Glomerular visceral epithelial cell (primary cell): ENCODE data around the gene NSMF.

Source experiments
- DNase-seq: peaks from one replicate; pipeline ENCODE4 v3.0.0-alpha.2; 2016; ENCODE audit errors: extremely low spot score

The NSMF gene

DNA sequence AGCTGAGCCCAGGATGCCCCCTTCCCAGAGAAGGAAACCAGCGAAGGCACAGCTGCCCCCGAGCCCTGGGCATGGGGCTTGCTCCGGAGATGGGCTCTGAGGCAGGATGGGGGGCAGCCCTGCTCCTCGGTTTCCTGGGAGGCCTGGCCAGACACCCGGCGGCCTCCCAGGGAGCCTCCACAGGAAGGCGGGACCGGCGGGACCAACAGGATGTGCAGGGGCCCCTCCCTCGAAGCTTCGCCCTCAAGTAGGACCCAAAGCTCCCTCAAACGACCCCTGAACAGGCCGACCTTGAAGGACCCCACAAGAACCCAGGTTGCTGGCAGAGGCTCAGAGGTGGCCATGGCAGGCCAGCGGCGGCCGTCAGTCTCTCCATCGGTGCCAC lies 47.9 kb downstream of the NSMF start:
- DNase-seq: peak; percentile 77

DNA sequence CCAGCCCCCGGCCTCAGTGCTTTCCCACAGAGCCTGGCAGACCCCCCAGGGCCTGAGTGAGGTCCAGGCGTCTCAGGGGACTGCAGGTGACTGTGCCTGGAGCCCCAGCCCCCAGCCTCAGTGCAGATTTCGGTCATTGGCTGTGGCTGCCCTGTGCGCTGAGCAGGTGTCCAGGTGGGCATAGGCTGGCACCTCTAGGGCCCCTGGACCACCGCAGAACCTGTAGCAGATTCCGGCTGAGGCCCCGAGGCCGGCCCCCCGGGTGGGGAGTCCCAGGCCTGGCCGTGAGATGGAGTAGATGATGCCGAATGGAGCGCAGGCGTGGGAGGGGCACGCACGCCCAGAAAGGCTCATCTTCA lies 48.3 kb downstream of the NSMF start:
- no peak for DNase-seq

DNA sequence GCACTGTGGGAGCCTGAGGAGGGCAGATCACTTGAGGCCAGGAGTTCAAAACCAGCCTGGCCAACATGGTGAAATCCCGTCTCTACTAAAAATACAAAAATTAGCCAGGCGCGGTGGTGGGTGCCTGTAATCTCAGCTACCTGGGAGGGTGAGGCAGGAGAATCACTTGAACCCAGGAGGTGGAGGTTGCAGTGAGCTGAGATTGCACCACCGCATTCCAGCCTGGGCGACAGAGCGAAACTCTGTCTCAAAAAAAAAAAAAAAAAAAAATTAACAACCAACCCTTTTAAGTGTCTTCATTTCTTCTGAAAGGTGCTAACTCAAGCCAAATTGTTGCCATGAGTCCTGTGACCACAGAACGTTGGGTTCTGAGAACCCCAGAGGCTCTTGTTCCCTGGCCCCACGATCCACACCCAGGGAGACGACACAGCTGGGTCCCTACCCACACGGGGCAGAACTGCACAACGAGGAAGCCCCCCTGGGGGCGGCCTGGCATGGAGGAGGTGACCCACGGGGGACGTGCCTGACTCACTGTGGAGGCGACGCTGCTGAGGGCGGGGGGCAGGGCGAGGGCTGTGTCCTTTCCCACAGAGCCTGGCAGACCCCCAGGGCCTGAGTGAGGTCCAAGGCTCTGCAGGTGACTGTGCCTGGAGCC lies 48.8 kb downstream of the NSMF start:
- peak; percentile 78 for DNase-seq

DNA sequence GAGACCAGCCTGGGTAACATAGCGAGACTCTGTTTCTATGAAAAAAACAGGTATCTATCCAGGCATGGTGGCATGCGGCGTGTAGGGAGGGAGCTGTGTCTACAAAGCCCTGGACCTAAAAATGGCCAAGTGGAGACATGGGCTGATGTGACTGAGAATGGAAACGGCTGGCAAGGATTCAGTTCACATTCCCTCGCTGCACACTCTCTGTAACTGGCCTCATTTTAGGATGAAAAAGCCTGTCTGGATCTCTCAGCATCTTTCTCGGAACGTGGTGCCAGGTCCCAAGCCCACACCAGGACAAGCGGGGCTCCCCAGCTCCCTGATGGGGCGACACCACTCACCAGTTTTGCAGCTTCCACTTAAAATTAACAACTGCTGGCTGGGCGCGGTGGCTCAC lies 49.6 kb downstream of the NSMF start:
- no peak for DNase-seq

DNA sequence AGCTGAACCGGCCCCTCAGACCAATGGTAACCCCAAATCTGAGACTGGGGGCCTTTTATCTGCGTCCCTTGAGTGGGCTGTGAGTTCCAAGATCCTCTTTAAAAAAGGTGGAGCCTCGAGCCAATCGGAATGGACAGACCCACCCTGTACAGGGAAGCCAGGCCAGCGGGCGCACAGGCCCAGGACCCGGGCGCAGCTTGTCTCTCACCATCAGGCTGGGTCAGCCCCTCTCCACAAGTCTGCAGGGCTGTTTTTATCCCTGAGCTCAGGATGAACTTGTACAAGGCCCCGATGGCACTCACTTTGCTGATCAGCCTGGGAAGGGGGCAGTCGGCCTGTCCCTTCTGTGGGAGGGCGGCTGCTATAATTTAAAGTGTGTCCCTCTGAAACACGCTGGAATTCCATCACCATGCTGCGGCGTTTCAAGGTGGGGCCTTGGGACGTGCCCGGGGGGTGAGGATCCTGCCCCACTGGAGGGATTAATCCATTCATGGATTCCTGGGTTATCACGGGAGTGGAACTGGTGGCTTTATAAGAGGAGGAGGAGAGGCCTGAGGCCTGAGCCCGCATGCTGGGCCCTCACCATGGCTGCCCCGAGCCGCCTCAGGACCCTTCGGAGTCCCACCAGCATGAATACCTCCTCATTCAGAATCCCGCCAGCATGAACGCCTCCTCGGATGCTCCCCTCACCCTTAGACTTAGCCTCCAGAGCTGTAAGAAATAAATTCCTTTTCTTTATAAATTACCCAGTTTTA lies 50.3 kb downstream of the NSMF start:
- DNase-seq: no peak

DNA sequence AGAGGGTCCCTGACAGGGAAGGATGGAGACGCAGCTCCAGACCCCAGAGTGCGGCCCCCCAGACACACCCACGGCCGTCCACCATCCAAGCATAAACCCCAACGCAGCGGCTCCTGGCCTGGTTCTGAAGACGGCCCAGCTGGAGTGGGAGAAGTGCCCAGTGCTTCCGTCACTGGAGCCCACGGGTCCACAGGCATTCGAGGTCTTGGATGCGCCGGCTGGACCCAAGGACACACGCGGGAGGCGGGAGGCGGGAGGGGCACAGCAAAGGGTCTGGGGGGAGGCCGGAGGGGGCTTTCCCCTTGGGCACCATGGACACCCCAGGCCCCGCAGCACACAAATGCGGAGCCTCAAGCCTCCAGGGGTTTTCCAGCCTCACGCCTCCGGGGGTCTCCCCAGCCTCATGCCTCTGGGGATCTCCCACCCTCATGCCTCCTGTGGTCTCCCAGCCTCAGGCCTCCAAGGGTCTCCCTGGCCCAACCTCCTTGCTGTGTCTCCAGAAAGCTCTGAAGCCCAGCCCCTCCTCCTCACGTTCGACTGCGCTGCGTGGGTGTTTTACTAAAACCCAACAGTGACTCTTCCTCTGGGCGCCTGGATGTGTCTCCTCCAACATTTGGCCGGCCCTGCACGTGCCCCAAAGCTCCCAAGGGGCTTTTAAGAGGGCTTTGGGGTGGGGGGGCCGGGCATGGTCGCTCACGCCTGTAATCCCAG lies 51.4 kb downstream of the NSMF start:
- DNase-seq: no peak

DNA sequence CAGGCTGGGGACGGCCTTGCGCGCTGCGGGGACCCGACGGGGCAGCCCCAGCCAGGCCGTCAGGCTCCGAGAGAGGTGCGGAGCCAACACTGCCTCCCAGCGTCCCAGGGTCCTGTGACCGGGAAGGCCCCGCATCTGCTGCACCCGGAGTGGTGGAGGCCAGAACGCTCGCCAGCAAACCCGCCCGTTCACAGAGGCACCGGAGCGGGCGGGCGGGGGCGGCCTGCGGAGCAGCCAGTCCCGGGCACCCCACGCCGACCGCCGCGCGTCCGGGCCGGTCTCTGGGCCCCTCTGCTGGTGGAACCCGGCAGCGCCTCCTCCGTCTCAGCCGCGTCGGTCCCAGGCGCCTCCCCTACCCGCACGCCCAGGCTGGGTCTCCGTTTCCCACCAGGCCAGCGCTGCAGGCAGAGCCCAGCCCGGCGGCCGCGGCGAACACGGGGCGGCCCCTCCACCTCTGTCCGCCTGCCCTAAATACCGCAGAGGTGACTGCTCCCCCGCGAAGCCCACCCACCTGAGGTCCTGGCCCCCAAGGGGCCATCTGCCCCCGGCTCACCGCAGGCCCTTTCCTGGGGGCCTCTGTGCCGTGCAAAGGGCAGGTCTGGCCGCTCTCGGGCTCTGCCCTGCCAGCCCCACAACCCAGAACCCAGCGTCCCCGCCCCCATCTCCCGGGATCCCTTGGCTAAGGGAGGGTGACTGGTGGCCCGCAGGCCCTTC lies 52.1 kb downstream of the NSMF start:
- DNase-seq: peak; percentile 47

DNA sequence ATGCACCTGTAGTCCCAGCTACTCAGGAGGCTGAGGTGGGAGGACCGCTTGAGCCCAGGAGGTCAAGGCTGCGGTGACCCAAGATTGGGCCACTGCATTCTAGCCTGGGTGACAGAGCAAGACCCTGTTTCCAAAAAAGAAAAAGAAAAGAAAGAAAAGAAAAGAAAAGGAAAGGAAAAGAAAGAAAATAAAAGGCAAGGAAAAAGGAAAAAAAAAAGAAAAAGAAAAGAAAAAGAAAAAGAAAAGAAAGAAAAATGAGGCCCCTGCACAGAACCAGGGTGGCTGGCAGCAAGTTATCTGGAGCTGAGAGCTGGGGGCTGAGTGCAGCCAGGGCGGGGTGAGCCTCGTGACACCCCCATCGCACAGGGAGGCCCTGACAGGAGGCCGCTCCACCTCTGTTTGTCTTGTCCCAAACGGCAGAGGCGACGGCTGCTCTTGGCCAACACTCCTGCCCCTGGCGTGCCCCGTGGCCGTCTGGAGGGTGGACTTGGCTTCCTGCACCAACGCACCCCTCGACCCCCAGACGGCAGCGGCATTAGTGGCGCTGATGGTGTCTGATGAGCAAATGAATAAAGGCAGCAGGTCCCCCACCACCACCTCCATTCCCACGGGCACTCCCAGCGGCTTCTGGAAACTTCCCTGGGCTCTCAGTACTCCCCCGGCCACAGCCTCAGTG lies 52.9 kb downstream of the NSMF start:
- DNase-seq: no peak

DNA sequence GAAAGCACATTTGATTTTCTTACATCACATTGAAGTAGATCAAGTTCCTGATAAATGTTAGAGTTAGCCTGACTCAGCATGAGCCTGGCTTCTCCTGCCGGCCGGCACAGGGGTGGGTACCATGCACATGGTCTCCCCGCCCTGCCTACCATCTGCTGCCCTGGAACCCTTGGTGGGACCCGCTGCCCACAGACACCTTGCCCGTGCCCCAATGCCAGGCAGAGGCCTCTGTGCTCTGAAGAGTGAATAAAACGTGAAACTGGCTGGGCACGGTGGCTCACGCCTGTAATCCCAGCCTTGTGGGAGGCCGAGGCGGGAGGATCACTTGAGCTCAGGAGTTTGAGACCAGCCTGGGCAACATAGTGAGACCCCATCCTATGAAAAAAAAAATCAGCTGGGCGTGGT lies 53.5 kb downstream of the NSMF start:
- no peak for DNase-seq

DNA sequence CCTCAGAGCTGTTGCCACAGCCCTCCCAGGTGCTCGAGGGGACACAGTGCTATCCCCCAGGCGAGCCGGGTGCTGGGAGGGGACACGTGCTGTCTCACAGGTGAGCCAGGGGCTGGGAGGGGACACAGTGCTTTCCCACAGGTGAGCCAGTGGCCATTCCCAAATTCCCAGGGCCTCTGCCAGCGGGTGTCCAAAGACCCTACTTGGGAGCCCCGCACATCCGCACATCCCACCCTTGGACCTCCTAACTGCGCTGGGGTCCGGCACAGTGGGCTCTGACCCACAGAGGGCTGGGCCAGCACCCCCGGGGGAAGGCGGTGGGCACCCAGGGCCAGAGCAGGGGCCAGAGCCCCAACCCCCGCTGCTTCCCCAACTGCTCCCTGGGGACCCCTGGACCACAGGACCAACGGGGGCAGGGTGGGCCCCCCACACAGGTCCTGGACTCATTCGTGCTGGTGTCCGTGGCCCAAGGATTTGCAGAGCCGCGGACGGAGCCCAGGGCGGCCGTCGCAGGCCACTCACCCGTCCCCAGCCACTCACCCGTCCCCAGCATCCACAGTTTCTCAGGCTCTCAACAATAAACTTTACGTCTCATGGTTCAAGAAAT lies 54.1 kb downstream of the NSMF start:
- DNase-seq: no peak

DNA sequence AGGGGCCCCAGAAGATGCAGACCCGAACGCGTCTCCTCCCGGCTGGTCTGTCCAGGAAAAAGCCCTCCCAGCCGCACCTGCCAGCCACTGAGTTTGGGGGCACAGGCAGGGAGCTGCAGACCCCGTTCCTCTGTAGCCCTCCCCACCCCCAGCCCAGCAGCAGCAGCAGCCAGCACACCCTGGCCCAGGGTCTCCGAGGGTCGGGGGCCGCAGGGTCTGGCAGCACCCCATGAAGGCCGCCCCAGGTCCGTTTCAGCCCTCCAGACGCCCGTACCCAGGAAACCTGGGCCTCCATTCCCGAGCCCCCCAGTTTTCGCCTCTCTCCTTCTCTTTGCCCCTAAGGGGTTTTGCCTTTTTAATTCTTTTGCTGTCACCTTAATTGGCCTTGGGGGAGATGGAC lies 55.9 kb downstream of the NSMF start:
- no peak for DNase-seq

DNA sequence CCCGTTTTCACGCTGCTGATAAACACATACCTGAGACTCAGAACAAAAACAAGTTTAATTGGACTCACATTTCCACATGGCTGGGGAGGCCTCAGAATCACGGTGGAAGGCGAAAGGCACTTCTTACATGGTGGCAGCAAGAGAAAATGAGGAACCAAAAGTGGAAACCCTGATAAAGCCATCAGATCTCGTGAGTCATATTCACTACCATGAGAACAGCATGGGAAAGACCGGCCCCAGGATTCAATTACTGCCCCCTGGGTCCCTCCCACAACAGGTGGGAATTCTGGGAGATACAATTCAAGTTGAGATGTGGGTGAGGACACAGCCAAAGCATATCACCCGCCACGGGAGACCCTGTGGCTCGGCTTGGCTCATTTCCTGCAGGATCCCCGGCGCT lies 56.4 kb downstream of the NSMF start:
- DNase-seq: no peak

DNA sequence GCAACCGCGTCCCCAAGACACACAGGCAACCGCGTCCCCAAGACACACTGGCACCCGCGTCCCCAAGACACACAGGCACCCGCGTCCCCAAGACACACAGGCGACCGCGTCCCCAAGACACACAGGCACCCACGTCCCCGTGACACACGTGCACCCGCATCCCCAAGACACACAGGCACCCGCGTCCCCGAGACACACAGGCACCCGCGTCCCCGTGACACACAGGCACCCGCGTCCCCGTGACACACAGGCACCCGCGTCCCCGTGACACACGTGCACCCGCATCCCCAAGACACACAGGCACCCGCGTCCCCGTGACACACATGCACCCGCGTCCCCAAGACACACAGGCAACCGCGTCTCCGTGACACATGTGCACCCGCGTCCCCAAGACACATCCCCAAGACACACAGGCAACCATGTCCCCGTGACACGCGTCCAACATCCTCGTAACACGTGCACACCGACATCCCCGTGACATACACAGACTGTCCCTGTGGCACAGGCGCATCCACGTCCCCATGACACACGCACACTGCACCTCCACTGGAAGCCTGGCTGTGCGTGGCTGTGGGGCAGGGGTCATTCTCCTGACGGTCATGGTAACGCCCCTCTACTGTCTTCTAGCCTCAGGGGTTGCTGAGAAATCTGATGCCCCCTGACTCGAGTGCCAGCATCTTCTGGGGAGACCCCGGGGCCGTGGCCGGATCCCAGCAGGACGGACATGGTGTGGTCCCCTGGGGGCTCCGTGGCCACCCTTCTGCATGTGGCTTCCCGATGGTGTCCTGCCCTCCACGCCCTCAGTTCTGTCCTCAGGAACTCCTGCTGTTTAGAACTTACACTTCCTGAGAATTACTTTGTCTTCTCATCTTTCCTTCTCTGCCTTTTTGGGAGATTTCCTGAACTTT lies 60.3 kb downstream of the NSMF start:
- DNase-seq: no peak

DNA sequence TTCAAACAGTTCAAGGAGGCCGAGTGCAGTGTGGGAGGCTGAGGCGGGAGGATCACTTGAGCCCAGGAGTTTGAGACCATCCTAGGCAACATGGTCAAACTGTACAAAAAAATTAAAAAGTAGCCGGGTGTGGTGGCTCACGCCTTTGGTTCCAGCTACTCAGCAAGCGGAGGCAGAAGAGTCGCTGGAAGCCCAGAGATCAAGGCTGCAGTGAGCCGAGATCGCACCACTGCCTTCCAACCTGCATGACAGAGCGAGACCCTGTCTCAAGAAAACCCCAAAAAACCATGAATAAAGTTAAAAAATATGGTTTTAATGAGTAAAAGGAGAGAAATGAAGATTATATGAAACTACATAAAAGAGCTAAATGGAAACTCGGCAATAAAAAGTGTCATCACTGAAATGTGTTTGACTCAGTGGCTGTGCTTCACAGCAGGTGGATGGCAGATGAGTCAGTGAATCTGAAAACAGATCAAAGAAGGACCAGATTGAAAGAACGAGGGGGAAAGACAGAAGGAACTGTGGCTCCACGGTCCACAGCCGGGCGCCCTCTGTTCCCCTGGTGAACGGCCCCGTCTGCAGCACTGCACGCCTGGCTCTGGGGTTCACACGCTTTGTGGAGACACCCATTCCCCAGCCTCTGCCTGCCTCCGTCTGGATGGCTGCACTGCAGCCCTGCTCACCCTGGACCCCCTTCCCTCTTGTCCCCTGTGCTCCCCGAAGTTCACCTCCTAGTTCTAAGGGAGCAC lies 61.3 kb downstream of the NSMF start:
- no peak for DNase-seq
